Trophoblast cell (in vitro differentiated cells and primary cell): ENCODE results near the gene INAFM1.
A peak's percentile ranks its signal among the peaks of the same experiment; 100 is the strongest.

Experiments used
- DNase-seq, 2 donors: peaks; one replicate each; pipeline ENCODE4 v3.0.0-alpha.2; 2016
- H2AFZ ChIP-seq: 2 replicates; pipeline ENCODE4 v1.6.1; 2013; ENCODE audit warnings: low read length, moderate library complexity, mild to moderate bottlenecking; ENCODE audit not compliant: insufficient read depth, poor library complexity
- H2AK5ac ChIP-seq: 2 replicates; pipeline ENCODE4 v1.6.1; 2013; ENCODE audit warnings: mild to moderate bottlenecking, low read length
- H2BK120ac ChIP-seq: 2 replicates; pipeline ENCODE4 v1.6.1; 2013; ENCODE audit warnings: low read length, mild to moderate bottlenecking, moderate library complexity; ENCODE audit not compliant: insufficient read depth, poor library complexity
- H2BK12ac ChIP-seq: 2 replicates; pipeline ENCODE4 v1.6.1; 2013; ENCODE audit warnings: mild to moderate bottlenecking, low read length, moderate library complexity
- H2BK5ac ChIP-seq: 2 replicates; pipeline ENCODE4 v1.6.1; 2013; ENCODE audit warnings: low read length, low read depth, moderate library complexity, mild to moderate bottlenecking; ENCODE audit not compliant: poor library complexity
- H3K14ac ChIP-seq: 2 replicates; pipeline ENCODE4 v1.6.1; 2013; ENCODE audit warnings: mild to moderate bottlenecking, low read length
- H3K18ac ChIP-seq: 2 replicates; pipeline ENCODE4 v1.6.1; 2013; ENCODE audit warnings: mild to moderate bottlenecking, low read length
- H3K23ac ChIP-seq: 2 replicates; pipeline ENCODE4 v1.6.1; 2013; ENCODE audit warnings: low read length
- H3K27ac ChIP-seq: 2 replicates; pipeline ENCODE4 v1.5.1; 2013; ENCODE audit warnings: low read depth, mild to moderate bottlenecking, inconsistent platforms, low read length, moderate library complexity
- H3K27me3 ChIP-seq: 2 replicates; pipeline ENCODE4 v1.6.1; 2013; ENCODE audit warnings: inconsistent platforms, mild to moderate bottlenecking, low read length, moderate library complexity; ENCODE audit not compliant: insufficient read depth
- H3K36me3 ChIP-seq, 2 experiments: 1 replicate in 1 of 2; 2 replicates in 1 of 2; pipeline ENCODE4 v1.6.1; 2013; ENCODE audit warnings: low read length in 2 of 2, mild to moderate bottlenecking in 2 of 2, moderate library complexity in 1 of 2; ENCODE audit not compliant: insufficient read depth in 2 of 2, control insufficient read depth in 1 of 2
- H3K4ac ChIP-seq: 2 replicates; pipeline ENCODE4 v1.6.1; 2013; ENCODE audit warnings: low read depth, mild to moderate bottlenecking, low read length, moderate library complexity
- H3K4me1 ChIP-seq, 2 experiments: 1 replicate in 1 of 2; 2 replicates in 1 of 2; pipeline ENCODE4 v1.6.1; 2013; ENCODE audit warnings: low read length in 2 of 2, mild to moderate bottlenecking in 2 of 2, moderate library complexity in 1 of 2; ENCODE audit not compliant: insufficient read depth in 2 of 2, control insufficient read depth in 1 of 2
- H3K4me2 ChIP-seq: 2 replicates; pipeline ENCODE4 v1.6.1; 2013; ENCODE audit warnings: inconsistent platforms, mild to moderate bottlenecking, low read length, moderate library complexity
- H3K4me3 ChIP-seq: 2 replicates; pipeline ENCODE4 v1.5.1; 2013; ENCODE audit warnings: mild to moderate bottlenecking, low read depth, low read length, inconsistent platforms
- H3K79me1 ChIP-seq: one replicate; pipeline ENCODE4 v1.6.1; 2013; ENCODE audit warnings: low read length
- H3K79me2 ChIP-seq: 2 replicates; pipeline ENCODE4 v1.6.1; 2013; ENCODE audit warnings: low read length, mild to moderate bottlenecking; ENCODE audit not compliant: control insufficient read depth, insufficient read depth, poor library complexity
- H3K9ac ChIP-seq: 2 replicates; pipeline ENCODE4 v1.6.1; 2013; ENCODE audit warnings: mild to moderate bottlenecking, low read length
- H3K9me3 ChIP-seq: 2 replicates; pipeline ENCODE4 v1.6.1; 2013; ENCODE audit warnings: low read depth, mild to moderate bottlenecking, control low read depth, inconsistent platforms, low read length; ENCODE audit not compliant: insufficient read depth
- H4K12ac ChIP-seq: 2 replicates; pipeline ENCODE4 v1.6.1; 2013; ENCODE audit warnings: low read depth, mild to moderate bottlenecking, low read length, moderate library complexity
- H4K8ac ChIP-seq: 2 replicates; pipeline ENCODE4 v1.6.1; 2013; ENCODE audit warnings: low read depth, mild to moderate bottlenecking, low read length, moderate library complexity
- H4K91ac ChIP-seq: one replicate; pipeline ENCODE4 v1.6.1; 2013; ENCODE audit warnings: low read depth, mild to moderate bottlenecking, low read length, moderate library complexity
- WGBS: extraction: QIAGEN DNeasy Blood & Tissue Kit; methylation state at CpG from one replicate; pipeline ENCODE4 v1.1.7; 2013; ENCODE audit warnings: missing lambda C conversion rate; ENCODE audit not compliant: insufficient read length, insufficient coverage; ENCODE audit errors: extremely low coverage; 5-methylcytosine and 5-hydroxymethylcytosine counted together

Gene INAFM1

DNA sequence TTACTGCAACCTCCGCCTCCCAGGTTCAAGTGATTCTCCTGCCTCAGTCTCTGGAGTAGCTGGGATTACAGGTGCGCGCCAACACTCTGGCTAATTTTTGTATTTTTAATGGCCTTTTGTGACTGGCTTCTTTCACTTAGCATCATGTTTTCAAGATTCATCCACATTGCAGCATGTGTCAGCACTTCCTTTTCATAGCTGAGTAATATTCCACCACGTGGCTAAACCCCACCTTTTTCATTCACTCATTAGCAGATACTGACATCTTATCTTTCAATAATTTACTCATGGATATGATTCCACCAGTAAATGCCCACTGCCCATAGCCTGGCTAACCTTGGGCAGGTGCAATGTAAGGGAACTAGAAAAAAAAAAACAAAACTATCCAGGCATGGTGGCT is 41.8 kb downstream of the INAFM1 start:
- H3K79me1 ChIP-seq, result no peaks in the 10 kb centered on the region
- H4K8ac ChIP-seq, result no peak overlapping the region
- H3K36me3 ChIP-seq, result no peaks in the 10 kb centered on the region
- no peak overlapping the region for H3K4me3 ChIP-seq
- H3K4me2 ChIP-seq, result no peak overlapping the region
- H2AFZ ChIP-seq, result no peak overlapping the region
- H3K79me2 ChIP-seq, result no peaks in the 10 kb centered on the region
- H2BK12ac ChIP-seq, result no peak overlapping the region
- no peak overlapping the region for H4K12ac ChIP-seq
- no peak overlapping the region for H3K4ac ChIP-seq
- WGBS, result no CpG with 5 or more reads among the region's 4 CpGs
- H3K14ac ChIP-seq, result no peak overlapping the region
- no peaks in the 10 kb centered on the region for H3K27me3 ChIP-seq
- H2BK120ac ChIP-seq, result no peak overlapping the region
- no peaks in the 10 kb centered on the region for H3K4me1 ChIP-seq
- peaks cover 4% of the 10 kb centered on the region for H3K9me3 ChIP-seq
- H3K9ac ChIP-seq, result no peak overlapping the region
- no peak overlapping the region for H2BK5ac ChIP-seq
- no peak overlapping the region for H2AK5ac ChIP-seq
- no peak overlapping the region for H4K91ac ChIP-seq
- no peak overlapping the region for H3K18ac ChIP-seq
- no peak for DNase-seq
- no peak overlapping the region for H3K27ac ChIP-seq
- H3K23ac ChIP-seq, result no peak overlapping the region

DNA sequence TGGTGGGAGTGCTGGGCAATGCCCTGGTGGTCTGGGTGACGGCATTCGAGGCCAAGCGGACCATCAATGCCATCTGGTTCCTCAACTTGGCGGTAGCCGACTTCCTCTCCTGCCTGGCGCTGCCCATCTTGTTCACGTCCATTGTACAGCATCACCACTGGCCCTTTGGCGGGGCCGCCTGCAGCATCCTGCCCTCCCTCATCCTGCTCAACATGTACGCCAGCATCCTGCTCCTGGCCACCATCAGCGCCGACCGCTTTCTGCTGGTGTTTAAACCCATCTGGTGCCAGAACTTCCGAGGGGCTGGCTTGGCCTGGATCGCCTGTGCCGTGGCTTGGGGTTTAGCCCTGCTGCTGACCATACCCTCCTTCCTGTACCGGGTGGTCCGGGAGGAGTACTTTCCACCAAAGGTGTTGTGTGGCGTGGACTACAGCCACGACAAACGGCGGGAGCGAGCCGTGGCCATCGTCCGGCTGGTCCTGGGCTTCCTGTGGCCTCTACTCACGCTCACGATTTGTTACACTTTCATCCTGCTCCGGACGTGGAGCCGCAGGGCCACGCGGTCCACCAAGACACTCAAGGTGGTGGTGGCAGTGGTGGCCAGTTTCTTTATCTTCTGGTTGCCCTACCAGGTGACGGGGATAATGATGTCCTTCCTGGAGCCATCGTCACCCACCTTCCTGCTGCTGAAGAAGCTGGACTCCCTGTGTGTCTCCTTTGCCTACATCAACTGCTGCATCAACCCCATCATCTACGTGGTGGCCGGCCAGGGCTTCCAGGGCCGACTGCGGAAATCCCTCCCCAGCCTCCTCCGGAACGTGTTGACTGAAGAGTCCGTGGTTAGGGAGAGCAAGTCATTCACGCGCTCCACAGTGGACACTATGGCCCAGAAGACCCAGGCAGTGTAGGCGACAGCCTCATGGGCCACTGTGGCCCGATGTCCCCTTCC is 45.5 kb downstream of the INAFM1 start:
- Histone ChIP-seq H2BK12ac (no peak overlapping the region), H2BK5ac (no peak overlapping the region), H3K18ac (no peak overlapping the region), H3K23ac (no peak overlapping the region), H3K4me3 (no peak overlapping the region), H2BK120ac (no peak overlapping the region), H3K79me1 (no peaks in the 10 kb centered on the region), H3K79me2 (no peaks in the 10 kb centered on the region), H3K27ac (no peak overlapping the region), H3K9ac (peak overlapping the region; percentile 57), H3K4ac (no peak overlapping the region), H3K9me3 (peaks cover 5% of the 10 kb centered on the region), H2AFZ (no peak overlapping the region), H3K14ac (no peak overlapping the region), H2AK5ac (no peak overlapping the region), H4K12ac (no peak overlapping the region), H3K4me1 (no peaks in the 10 kb centered on the region), H3K4me2 (no peak overlapping the region), H4K8ac (no peak overlapping the region), H3K27me3 (no peaks in the 10 kb centered on the region), H3K36me3 (no peaks in the 10 kb centered on the region), H4K91ac (no peak overlapping the region)
- DNase-seq, result no peak
- WGBS, result no CpG with 5 or more reads among the region's 46 CpGs

DNA sequence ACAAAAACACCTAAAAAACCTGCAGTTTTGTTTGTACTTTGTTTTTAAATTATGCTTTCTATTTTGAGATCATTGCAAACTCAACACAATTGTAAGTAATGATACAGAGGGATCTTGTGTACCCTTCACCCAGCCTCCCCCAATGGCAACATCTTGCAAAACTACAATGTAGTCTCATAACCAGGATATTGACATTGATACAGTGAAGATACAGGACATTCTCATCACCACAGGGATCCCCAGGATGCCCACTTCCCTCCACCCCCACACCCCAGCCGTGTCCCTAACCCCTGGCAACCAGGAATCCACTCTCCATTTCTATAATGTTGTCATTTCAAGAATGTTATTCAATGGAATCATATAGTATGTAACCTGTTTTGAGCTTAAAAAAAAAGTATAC is 46.9 kb downstream of the INAFM1 start:
- H2BK5ac ChIP-seq, result no peak overlapping the region
- H3K14ac ChIP-seq, result no peak overlapping the region
- H3K9me3 ChIP-seq, result peaks cover 5% of the 10 kb centered on the region
- no peaks in the 10 kb centered on the region for H3K79me2 ChIP-seq
- H4K8ac ChIP-seq, result no peak overlapping the region
- no peak for DNase-seq
- H3K18ac ChIP-seq, result no peak overlapping the region
- H3K4me3 ChIP-seq, result no peak overlapping the region
- no peak overlapping the region for H3K23ac ChIP-seq
- no peak overlapping the region for H4K91ac ChIP-seq
- no peak overlapping the region for H2AK5ac ChIP-seq
- no peaks in the 10 kb centered on the region for H3K36me3 ChIP-seq
- H3K27ac ChIP-seq, result no peak overlapping the region
- H4K12ac ChIP-seq, result no peak overlapping the region
- no CpG with 5 or more reads among the region's 1 CpG for WGBS
- no peak overlapping the region for H3K4me2 ChIP-seq
- H3K4ac ChIP-seq, result no peak overlapping the region
- H3K9ac ChIP-seq, result no peak overlapping the region
- H3K79me1 ChIP-seq, result no peaks in the 10 kb centered on the region
- H2BK120ac ChIP-seq, result no peak overlapping the region
- H2AFZ ChIP-seq, result no peak overlapping the region
- H3K4me1 ChIP-seq, result no peaks in the 10 kb centered on the region
- no peaks in the 10 kb centered on the region for H3K27me3 ChIP-seq
- no peak overlapping the region for H2BK12ac ChIP-seq

DNA sequence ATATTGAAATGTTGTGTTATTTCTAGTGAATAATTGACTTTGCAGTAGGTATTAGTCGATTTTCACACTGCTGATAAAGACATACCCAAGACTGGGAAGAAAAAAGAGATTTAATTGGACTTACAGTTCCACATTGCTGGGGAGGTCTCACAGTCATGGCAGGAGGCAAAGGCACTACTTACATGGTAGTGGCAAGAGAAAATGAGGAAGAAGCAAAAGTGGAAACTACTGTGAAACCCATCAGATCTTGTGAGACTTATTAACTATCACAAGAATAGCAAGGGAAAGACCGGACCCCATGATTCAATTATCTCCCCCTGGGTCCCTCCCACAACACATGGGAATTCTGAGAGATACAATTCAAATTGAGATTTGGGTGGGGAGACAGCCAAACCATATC is 47.4 kb downstream of the INAFM1 start:
- no peak overlapping the region for H3K18ac ChIP-seq
- no peak overlapping the region for H2BK5ac ChIP-seq
- DNase-seq, result no peak
- no peaks in the 10 kb centered on the region for H3K4me1 ChIP-seq
- no peak overlapping the region for H2AK5ac ChIP-seq
- no peaks in the 10 kb centered on the region for H3K27me3 ChIP-seq
- no peak overlapping the region for H3K4ac ChIP-seq
- WGBS, result no CpG with 5 or more reads among the region's 2 CpGs
- no peak overlapping the region for H3K4me2 ChIP-seq
- no peak overlapping the region for H3K27ac ChIP-seq
- no peak overlapping the region for H3K9ac ChIP-seq
- H3K14ac ChIP-seq, result no peak overlapping the region
- H2AFZ ChIP-seq, result no peak overlapping the region
- H4K8ac ChIP-seq, result no peak overlapping the region
- H2BK120ac ChIP-seq, result no peak overlapping the region
- no peaks in the 10 kb centered on the region for H3K79me1 ChIP-seq
- no peak overlapping the region for H2BK12ac ChIP-seq
- peaks cover 5% of the 10 kb centered on the region for H3K9me3 ChIP-seq
- H3K79me2 ChIP-seq, result no peaks in the 10 kb centered on the region
- no peak overlapping the region for H4K91ac ChIP-seq
- H3K36me3 ChIP-seq, result no peaks in the 10 kb centered on the region
- no peak overlapping the region for H3K23ac ChIP-seq
- no peak overlapping the region for H4K12ac ChIP-seq
- H3K4me3 ChIP-seq, result no peak overlapping the region
